OCI-LY1 (cell line): ENCODE results near the gene PDZD2.

ENCODE experiments used
- EZH2 ChIP-seq: fragments of 200-600 bp; sonication (generic), shearing (Covaris generic); IDR thresholded peaks from 2 replicates; pipeline ENCODE4 v1.8.0; 2017; ENCODE audit warnings: borderline replicate concordance, mixed run types, mild to moderate bottlenecking, antibody characterized with exemption, low read length, moderate library complexity, mixed read lengths
- TF ChIP-seq, protein P1 (sequence below): fragments of 200-600 bp; sonication (generic), shearing (Covaris generic); IDR thresholded peaks from 2 replicates; pipeline ENCODE4 v1.5.1; 2017; ENCODE audit warnings: mild to moderate bottlenecking, antibody characterized with exemption, low read length, moderate library complexity, mixed read lengths

DNA sequence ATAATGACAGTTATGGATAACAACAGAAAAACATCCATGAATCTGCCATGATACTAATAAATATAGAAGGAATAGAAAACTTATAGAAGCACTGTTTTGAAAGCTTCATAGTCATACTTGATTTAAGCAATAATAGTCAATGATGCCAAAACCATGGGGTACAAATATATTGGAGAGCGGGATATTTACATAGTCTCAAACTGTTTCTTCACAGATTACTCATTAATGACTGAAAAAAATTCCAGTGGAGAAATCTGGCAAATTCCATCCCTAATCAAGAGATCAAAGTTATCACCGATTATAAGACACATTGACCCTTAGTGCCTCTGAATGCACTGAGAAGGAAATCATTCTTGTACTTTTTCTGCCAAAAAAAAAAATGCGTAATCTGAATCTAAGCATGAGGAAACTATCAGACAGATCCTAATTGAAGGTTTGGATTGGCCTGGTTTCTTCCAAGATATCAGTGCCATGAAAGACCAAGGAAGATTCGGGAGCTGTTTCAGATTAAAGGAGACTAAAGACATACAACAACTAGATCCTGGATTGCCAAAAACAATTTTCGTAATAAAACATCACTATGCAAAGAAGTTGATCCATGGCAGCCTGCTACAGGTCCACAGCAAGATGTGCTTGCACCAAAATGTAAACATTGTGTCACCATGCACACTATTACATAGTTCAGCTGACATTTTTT is 429.0 kb downstream of the PDZD2 start:
- TF ChIP-seq, protein P1, sequence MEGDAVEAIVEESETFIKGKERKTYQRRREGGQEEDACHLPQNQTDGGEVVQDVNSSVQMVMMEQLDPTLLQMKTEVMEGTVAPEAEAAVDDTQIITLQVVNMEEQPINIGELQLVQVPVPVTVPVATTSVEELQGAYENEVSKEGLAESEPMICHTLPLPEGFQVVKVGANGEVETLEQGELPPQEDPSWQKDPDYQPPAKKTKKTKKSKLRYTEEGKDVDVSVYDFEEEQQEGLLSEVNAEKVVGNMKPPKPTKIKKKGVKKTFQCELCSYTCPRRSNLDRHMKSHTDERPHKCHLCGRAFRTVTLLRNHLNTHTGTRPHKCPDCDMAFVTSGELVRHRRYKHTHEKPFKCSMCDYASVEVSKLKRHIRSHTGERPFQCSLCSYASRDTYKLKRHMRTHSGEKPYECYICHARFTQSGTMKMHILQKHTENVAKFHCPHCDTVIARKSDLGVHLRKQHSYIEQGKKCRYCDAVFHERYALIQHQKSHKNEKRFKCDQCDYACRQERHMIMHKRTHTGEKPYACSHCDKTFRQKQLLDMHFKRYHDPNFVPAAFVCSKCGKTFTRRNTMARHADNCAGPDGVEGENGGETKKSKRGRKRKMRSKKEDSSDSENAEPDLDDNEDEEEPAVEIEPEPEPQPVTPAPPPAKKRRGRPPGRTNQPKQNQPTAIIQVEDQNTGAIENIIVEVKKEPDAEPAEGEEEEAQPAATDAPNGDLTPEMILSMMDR, result no peak
- no peak for TF ChIP-seq EZH2
